Dermis blood vessel endothelial cell (primary cell): Measurements from ENCODE around the gene RYR2. TPM values are rescaled to one million over a fixed set of nuclear protein-coding genes. Genes with fewer than 3 reads are reported as not detected.

Source experiments
- DNase-seq: peaks from one replicate; pipeline ENCODE4 v3.0.0; 2010
- total RNA-seq: library from RNA; depleted of rRNA; stranded (reverse); fragments of >200 nt; gene quantifications from 2 replicates; pipeline ENCODE4 v1.2.3, GENCODE V29; 2014

The RYR2 gene
- total RNA-seq, 1 donor from 2014 or later = under 0.01 TPM

DNA sequence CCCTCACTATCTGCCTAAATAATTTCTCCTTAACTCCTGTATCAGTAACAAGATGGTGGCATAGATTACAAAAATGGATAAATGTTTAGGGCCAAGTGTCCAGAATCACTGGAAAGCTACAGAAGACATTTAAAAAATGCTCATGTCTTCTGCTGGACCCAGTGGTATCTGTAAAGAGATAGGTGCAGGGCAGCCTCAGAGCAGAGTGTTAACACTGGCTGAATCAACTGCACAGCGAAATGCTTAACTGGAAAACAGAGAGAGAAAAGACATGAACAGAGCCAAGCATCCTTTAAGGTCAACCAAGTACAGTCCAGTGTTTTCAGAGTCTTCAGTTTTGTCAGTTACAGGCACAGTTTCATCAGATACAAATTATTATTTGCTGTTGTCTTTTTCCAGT lies 429.4 kb downstream of the RYR2 start:
- DNase-seq = no peak

DNA sequence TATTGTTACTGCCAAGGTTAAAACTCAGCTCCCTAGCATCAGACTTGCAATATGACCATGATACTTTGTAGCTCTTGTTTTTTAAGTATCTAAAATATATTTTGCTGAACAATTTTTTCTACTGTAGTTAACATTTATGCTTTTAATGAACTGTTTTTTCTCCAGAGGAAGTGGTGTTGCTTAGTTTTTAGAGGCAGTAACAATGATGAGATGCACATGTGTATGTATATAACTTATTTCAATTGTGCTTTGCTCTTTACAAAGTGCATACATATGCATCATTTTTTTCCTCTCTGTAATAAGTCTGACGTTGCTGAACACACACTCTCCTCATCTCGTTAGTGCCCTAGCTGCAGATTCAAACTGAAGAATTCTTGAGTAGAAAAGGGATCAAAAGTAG lies 430.0 kb downstream of the RYR2 start:
- no peak for DNase-seq

DNA sequence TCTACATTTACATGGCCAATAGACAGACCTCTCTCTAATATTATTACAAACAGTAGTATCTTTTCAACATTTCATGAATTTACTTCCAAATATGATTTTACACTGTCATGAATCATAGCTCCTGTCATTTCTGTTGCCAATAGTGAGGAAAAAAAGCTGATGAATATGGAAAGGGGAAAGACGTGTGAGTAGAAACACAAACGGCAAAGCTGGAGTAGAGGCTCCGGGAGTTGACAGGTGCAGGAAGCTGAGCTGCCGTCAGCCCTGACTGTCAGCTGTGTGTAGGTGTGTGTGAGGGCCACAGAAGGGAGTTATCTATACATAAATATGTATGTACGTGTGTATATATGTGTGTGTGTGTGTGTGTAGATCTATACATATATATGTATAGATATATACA lies 431.9 kb downstream of the RYR2 start:
- DNase-seq = no peak

- no peak for DNase-seq
These were observed 436.1 kb downstream of the RYR2 start for GRCh38 chr1:237478082-237478481.

DNA sequence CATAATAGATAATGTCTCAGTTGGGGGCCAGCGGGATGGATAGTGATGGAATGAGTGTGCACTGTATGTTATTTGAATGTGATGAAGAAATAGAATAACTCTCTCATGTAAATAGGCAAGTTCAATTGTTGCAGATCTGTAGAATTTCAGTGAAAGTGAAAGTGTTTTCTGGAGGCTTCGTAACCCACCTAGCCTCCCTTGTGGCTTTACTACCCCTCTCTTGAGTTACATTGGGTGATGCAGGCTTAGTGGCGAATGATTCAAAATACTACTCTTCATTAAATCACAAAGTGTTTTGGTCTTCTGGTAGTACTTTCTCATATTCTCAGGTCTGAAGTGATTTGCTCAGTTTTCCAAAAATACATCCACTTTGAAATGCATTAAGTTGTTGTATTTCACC lies 436.9 kb downstream of the RYR2 start:
- DNase-seq = no peak

DNA sequence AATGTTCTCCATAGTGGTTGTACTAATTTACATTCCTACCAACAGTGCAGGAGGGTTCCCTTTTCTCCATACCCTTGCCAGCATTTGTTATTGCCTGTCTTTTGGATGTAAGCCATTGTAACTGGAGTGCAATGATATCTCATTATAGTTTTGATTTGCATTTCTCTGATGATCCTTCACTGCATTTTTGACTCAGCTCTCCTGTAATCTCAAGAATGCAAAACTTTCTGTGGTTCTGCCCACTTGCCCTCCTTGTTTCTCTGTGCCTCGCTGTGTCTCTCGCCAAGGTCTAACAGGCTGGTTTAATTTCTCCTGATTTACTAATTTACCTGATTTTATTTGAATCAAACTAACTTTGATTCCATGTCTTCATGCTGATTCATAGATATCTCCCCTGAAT lies 440.8 kb downstream of the RYR2 start:
- DNase-seq = no peak

DNA sequence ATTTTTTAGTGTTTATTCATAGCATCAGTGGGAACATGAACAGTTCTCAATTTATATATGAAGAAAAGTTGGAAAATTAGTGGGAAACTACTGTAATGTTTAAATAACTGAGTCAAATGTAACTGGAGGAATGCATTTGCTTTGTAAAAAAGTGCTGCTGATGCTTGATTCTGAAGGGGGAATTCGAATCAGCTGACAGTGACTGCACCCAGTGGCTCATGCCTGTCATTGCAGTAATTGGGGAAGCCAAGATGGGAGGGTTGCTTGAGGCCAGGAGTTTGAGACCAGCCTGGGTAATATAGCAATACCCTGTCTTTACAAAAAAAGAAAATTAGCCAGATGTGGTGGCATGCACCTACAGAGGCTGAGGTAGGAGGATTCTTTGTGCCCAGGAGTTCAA lies 450.4 kb downstream of the RYR2 start:
- DNase-seq = no peak

DNA sequence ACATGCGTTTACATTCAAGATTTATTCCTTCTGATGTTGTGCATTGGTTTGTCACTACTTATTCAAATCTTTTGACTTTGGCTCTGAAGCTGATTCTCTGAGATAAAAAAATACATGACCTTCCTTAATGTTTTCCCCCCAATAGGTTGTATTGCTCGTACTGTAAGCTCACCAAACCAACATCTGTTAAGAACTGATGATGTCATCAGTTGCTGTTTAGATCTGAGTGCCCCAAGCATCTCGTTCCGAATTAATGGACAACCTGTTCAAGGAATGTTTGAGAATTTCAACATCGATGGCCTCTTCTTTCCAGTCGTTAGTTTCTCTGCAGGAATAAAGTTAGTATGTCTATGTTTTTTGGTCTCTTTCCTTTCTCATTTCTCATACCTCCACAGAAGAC lies 458.6 kb downstream of the RYR2 start:
- DNase-seq = no peak

- DNase-seq = no peak
These were observed 461.3 kb downstream of the RYR2 start for GRCh38 chr1:237503292-237503691.

- no peak for DNase-seq
These were observed 465.0 kb downstream of the RYR2 start for GRCh38 chr1:237507005-237507404.

GRCh38 chr1:237509748-237510147 lies 467.8 kb downstream of the RYR2 start:
- DNase-seq = no peak

GRCh38 chr1:237525102-237525501 lies 483.1 kb downstream of the RYR2 start:
- no peak for DNase-seq

- DNase-seq = no peak
These were observed 485.8 kb downstream of the RYR2 start for GRCh38 chr1:237527761-237528160.

DNA sequence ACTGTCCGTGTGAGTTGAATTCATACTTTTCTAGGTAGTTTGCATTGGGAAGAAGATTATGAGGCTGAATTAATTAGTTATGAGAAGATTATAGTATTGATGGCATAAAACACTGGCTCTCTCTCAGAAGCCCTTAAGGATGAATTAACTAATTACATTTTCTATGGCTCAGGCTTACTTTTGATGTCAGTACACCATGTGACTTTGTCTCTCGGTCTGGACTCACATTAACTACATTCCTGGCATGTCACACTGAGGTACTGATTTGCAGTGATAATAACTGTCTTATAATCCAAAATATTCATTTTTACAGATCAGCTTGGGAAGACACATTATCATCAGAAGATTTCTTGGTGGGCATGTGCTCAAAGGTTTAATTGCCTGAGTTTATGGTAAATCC lies 486.6 kb downstream of the RYR2 start:
- DNase-seq = no peak

GRCh38 chr1:237539055-237539454 lies 497.1 kb downstream of the RYR2 start:
- DNase-seq = no peak

DNA sequence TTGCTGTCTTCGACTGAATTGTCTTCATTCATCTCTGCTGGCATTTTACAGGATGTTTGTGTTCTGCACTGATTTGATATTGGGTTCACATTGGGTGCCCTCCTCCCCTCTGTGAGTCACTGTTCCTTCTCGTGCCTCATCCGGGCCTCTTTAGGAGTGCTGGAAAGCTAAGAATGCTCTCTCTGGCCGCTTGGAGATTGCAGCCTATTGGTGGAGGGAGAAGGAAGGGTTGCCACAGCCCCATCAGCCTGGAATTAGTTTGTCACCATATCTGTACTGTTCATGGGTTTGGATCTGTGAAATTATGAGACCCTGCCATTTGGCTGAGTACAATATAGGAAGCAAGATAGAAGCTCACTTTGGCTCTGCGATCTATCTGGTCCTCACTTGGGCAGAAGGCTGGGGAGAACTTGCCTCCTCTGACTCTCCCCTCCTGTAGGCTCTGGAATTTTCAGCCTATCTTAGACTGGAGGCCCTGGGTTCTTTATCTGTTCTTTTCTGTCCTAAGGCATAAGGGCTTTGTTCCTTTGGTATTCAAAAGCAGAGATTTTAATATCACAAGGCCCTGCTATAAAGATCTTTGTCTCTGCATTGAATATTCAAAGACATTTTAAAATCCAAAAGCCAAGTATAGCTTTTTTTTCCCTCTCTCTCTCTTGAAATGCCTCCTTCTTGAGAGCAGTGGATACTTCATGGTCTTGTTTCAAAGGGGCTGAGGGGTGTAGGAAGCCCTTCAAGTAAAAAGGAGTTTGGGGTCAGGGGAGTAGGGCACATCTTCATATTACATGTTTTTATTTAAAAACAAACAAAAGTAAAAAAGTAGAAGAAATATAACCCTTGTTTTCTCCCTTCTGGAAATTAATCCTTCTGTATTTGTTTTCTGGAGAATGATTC lies 500.8 kb downstream of the RYR2 start:
- DNase-seq = no peak

- no peak for DNase-seq
These were observed 511.1 kb downstream of the RYR2 start for GRCh38 chr1:237553078-237553477.

DNA sequence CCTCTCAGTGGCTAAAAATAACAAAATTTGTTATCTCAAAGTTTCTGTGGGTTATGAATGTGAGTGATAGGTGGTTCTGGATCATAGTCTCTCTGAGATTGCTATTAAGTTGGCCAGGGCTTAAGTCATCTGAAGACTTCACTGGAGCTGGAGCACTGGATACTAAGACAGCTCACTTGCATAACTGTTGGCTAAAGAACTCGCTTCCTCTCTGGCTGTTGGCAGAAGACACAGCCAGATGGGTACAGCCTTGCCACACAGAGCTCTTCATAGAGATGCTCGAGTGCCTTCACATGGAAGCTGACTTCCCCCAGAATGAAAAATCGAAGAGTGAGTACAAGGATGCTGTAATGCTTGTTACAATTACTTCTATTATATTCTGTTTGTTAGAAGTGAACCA lies 514.9 kb downstream of the RYR2 start:
- no peak for DNase-seq

DNA sequence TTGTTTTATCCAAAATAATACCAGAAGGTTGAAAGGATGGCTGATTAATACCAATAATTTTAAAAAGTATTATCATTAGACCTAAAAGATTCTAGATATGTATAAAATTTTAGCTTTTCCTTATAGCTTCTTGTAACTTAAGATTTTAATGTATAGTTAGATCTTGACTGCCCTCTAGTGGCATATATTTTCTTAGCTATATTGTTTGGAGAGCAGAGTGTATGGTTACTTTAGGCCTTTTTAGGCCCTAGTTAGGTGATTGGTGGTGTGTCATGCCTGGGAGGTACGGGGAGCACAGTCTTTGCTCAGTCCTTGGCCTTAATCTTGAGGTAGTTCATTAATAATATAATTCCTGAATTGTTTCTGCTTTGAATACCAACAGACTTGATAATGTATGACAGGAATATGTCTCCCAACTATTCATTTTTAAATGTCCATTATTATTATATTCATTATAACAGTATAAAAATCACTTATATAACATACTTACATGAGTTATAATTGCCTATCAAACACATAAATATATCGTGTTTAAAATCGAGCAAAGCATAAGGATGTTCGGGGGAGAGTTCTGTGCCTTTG lies 520.3 kb downstream of the RYR2 start:
- DNase-seq = peak; percentile 74

DNA sequence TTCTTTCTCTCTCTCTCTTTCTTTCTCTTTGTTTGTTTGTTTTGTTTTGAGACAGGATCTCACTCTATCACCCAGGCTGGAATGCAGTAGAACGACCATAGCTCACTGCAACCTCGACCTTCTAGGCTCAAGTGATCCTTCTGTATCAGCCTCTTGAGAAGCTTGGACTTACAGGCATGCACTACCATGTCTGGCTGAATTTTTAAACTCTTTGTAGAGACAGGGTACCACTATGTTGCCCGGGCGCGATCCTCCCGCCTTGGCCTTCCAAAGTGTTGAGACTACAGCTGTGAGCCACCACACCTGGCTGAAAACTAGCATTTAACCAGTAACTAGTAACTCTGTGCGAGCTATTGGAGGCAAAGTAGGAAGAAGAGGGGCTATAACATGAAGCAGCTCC lies 523.3 kb downstream of the RYR2 start:
- no peak for DNase-seq

- no peak for DNase-seq
These were observed 524.6 kb downstream of the RYR2 start for GRCh38 chr1:237566581-237566980.

DNA sequence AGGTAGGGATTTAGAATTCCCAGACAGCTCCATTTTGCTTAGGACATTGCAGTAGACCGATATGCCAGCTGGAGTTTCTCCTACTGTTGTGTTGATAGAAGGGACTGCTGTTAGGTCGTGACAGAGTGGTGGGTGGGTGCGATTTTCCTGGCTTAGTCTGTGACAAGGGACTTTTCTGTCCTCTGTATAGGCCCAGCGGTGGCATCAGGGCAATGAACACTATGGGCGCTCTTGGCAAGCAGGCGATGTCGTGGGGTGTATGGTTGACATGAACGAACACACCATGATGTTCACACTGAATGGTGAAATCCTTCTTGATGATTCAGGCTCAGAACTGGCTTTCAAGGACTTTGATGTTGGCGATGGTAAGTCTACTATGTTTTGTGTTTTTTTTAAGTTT lies 527.0 kb downstream of the RYR2 start:
- DNase-seq = no peak

DNA sequence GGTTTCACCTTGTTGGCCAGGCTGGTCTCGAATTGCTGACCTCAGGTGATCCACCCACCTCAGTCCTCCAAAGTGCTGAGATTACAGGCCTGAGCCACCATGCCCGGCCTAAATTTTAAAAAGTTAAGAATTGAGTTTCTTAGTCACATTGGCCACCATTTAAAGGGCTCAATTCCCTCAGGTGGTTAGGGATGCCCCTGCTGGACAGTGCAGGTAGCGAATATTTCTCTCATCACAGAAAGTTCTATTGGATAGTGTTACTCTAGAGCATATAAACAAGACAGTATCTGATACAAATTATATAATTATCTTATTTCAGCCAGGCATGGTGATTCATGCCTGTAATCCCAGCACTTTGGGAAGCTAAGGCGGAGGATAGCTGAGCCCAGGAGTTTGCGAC lies 528.5 kb downstream of the RYR2 start:
- no peak for DNase-seq

DNA sequence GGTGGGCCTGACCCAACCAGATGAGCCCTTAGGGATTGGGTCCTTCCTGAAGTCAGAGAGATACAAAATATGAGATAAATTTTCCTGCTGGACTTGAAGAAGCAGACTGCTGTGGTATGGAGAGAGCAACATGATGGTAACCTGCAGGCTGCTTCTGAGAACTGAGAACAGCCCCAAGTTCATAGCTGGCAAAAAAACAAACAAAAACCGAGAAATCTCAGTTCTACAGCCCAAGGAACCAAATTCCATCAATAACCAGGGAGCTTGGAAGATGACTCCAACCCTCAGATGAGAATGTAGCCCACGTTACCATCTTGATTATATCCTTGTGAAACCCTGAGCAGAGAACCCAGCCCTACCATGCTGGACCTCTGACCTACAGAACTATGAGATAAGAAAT lies 532.6 kb downstream of the RYR2 start:
- no peak for DNase-seq

DNA sequence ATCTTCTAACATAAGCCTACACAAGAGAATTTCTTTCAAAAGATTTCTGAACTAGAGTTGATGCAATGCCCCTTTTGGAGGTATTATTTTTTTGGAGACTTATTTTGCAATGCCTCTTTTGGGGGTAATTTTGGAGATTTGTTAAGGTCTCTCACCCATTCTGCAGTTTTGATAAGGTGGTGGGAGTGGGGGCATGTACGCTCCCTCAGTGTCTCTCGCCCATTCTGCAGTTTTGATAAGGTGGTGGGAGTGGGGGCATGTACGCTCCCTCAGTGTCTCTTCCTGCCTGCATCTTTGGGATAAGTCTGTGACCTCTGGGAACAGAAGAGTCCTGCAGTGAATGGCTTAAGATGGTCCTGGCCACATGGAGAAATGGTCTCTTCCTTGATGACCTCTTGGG lies 536.6 kb downstream of the RYR2 start:
- DNase-seq = no peak
